T-helper 1 cell (primary cell): ENCODE results near the gene RPUSD2.

Experiments used
- DNase-seq, 5 donors: peaks; one replicate each; pipeline ENCODE4 v3.0.0-alpha.2; 2012 to 2020

Gene RPUSD2

GRCh38 chr15:40623361-40623760 lies 54.3 kb downstream of the RPUSD2 start:
- DNase-seq, result no peak
